SK-N-SH (cell line): ENCODE data around the gene RRBP1.

ENCODE experiments used
- CTCF ChIP-seq: fragments of 200-600 bp; sonication (generic); IDR thresholded peaks from 2 replicates; pipeline ENCODE4 v1.6.1; 2017; ENCODE audit warnings: antibody characterized with exemption, mild to moderate bottlenecking, moderate library complexity
- EP300 ChIP-seq, 2 experiments: IDR thresholded peaks; 2 replicates each; pipeline versions ENCODE4 v1.4.0 to v1.6.1; 2012; ENCODE audit warnings: borderline replicate concordance in 1 of 2, low read depth in 1 of 2, low read length in 1 of 2
- EZH2phosphoT487 ChIP-seq: fragments of 200-600 bp; sonication (generic); IDR thresholded peaks from 2 replicates; pipeline ENCODE4 v1.6.1; 2017; ENCODE audit warnings: low read depth, mixed run types, mild to moderate bottlenecking, antibody characterized with exemption, moderate library complexity, borderline replicate concordance
- MAX ChIP-seq: IDR thresholded peaks from 2 replicates; pipeline ENCODE4 v1.4.0; 2012; ENCODE audit warnings: low read depth
- MXI1 ChIP-seq: IDR thresholded peaks from 2 replicates; pipeline ENCODE4 v1.6.1; 2012; ENCODE audit warnings: mild to moderate bottlenecking, low read depth, low read length, improper control_type of control experiment
- NRF1 ChIP-seq: IDR thresholded peaks from 2 replicates; pipeline ENCODE4 v1.6.1; 2012; ENCODE audit warnings: low read depth, mild to moderate bottlenecking, low read length
- POLR2AphosphoS5 ChIP-seq: IDR thresholded peaks from 2 replicates; pipeline ENCODE4 v1.6.1; 2012; ENCODE audit warnings: low read depth, low read length
- RAD21 ChIP-seq: IDR thresholded peaks from 2 replicates; pipeline ENCODE4 v1.6.1; 2012; ENCODE audit warnings: mild to moderate bottlenecking, low read length
- REST ChIP-seq: IDR thresholded peaks from 2 replicates; pipeline ENCODE4 v1.6.1; 2012; ENCODE audit warnings: mild to moderate bottlenecking, low read depth, low read length, moderate library complexity
- RXRA ChIP-seq: IDR thresholded peaks from 2 replicates; pipeline ENCODE4 v1.4.0; 2012; ENCODE audit warnings: low read depth, mild to moderate bottlenecking, borderline replicate concordance
- SMC3 ChIP-seq: IDR thresholded peaks from 2 replicates; pipeline ENCODE4 v1.6.1; 2012; ENCODE audit warnings: low read depth, low read length, improper control_type of control experiment
- TAF1 ChIP-seq: IDR thresholded peaks from 2 replicates; pipeline ENCODE4 v1.6.1; 2012; ENCODE audit warnings: low read depth, mild to moderate bottlenecking, low read length, moderate library complexity, borderline replicate concordance
- YY1 ChIP-seq: IDR thresholded peaks from 2 replicates; pipeline ENCODE4 v1.4.0; 2012; ENCODE audit warnings: low read depth, mild to moderate bottlenecking
- ZBTB33 ChIP-seq: IDR thresholded peaks from 2 replicates; pipeline ENCODE4 v1.4.0; 2012; ENCODE audit warnings: low read depth, borderline replicate concordance

- TF ChIP-seq RXRA (no peak), SMC3 (no peak), EP300 (IDR thresholded peaks at IDR 0.05; ENCODE audit: borderline replicate concordance in 1 of 2, low read depth in 1 of 2, low read length in 1 of 2) (no peak), CTCF (no peak), YY1 (no peak), ZBTB33 (no peak), RAD21 (no peak), NRF1 (no peak), POLR2AphosphoS5 (no peak), EZH2phosphoT487 (no peak), REST (no peak), TAF1 (no peak), MAX (no peak), MXI1 (no peak)
These were observed 15.6 kb downstream of the RRBP1 start for GRCh38 chr20:17666481-17666880.
